Measurements from ENCODE around the gene MSANTD2.

MSANTD2 gene

GRCh38 chr11:124728134-124728533 is 72.1 kb downstream of the MSANTD2 start:
- no peak overlapping the region for H3K27ac ChIP-seq (ENCODE audit: low read length, poor library complexity, severe bottlenecking)
- H2BK15ac ChIP-seq (ENCODE audit: low read depth, poor library complexity, severe bottlenecking), result no peak overlapping the region
- no peak overlapping the region for H3K4ac ChIP-seq (ENCODE audit: low read depth in 1 of 2, low read length in 2 of 2)
- 56% methylated on average over 1 of the region's 2 CpGs for WGBS
- H3K18ac ChIP-seq (ENCODE audit: low read depth in 1 of 2, low read length in 2 of 2), result no peak overlapping the region
- H3K4me1 ChIP-seq (ENCODE audit: control insufficient read depth, insufficient read depth, low read depth, low read length), result peaks cover 9% of the 10 kb centered on the region
- H2BK12ac ChIP-seq (ENCODE audit: low read length in 2 of 2), result no peak overlapping the region
- no peaks in the 10 kb centered on the region for H3K36me3 ChIP-seq (ENCODE audit: control insufficient read depth in 1 of 2, insufficient read depth in 2 of 2, low read depth in 1 of 2, low read length in 2 of 2)
- no peak overlapping the region for H2BK120ac ChIP-seq (ENCODE audit: low read depth, low read length)
- H3K9ac ChIP-seq (ENCODE audit: low read length), result no peak overlapping the region
- H3K23ac ChIP-seq (ENCODE audit: low read length in 2 of 2), result no peak overlapping the region
- H2BK5ac ChIP-seq (ENCODE audit: low read depth, low read length, poor library complexity, severe bottlenecking), result no peak overlapping the region
- no peaks in the 10 kb centered on the region for H3K79me1 ChIP-seq (replicated peaks; ENCODE audit: low read length, poor library complexity, severe bottlenecking)
- no peak overlapping the region for H4K8ac ChIP-seq (ENCODE audit: low read length)
- peaks cover 41 to 66% of the 10 kb centered on the region in 2 experiments for H3K27me3 ChIP-seq (ENCODE audit: control insufficient read depth in 1 of 2, insufficient read depth in 1 of 2, low read length in 2 of 2)
- no peak overlapping the region for H3K4me2 ChIP-seq (ENCODE audit: low read length, poor library complexity, severe bottlenecking)
- H2AFZ ChIP-seq (ENCODE audit: low read depth, low read length), result no peak overlapping the region
- no peak overlapping the region for H2AK5ac ChIP-seq (ENCODE audit: low read length, severe bottlenecking)
- no peak overlapping the region for H3K14ac ChIP-seq (ENCODE audit: low read length in 2 of 2)
- H3K9me3 ChIP-seq (ENCODE audit: control insufficient read depth, low read length), result no peaks in the 10 kb centered on the region
- H4K91ac ChIP-seq (ENCODE audit: low read length), result no peak overlapping the region
- DNase-seq, result no peak
- no peak overlapping the region for H3K4me3 ChIP-seq (ENCODE audit: insufficient read depth in 1 of 2, low read depth in 1 of 2, low read length in 2 of 2)

GRCh38 chr11:124727474-124727873 is 72.7 kb downstream of the MSANTD2 start:
- Histone ChIP-seq H3K14ac (ENCODE audit: low read length in 2 of 2) (no peak overlapping the region), H3K9me3 (ENCODE audit: control insufficient read depth, low read length) (no peaks in the 10 kb centered on the region), H2BK120ac (ENCODE audit: low read depth, low read length) (no peak overlapping the region), H2BK12ac (ENCODE audit: low read length in 2 of 2) (no peak overlapping the region), H4K91ac (ENCODE audit: low read length) (no peak overlapping the region), H3K4me1 (ENCODE audit: control insufficient read depth, insufficient read depth, low read depth, low read length) (peaks cover 9% of the 10 kb centered on the region), H3K27ac (ENCODE audit: low read length, poor library complexity, severe bottlenecking) (no peak overlapping the region), H2BK15ac (ENCODE audit: low read depth, poor library complexity, severe bottlenecking) (no peak overlapping the region), H2AK5ac (ENCODE audit: low read length, severe bottlenecking) (no peak overlapping the region), H3K27me3 (ENCODE audit: control insufficient read depth in 1 of 2, insufficient read depth in 1 of 2, low read length in 2 of 2) (peaks cover 48 to 71% of the 10 kb centered on the region in 2 experiments), H2AFZ (ENCODE audit: low read depth, low read length) (no peak overlapping the region), H3K4me3 (ENCODE audit: insufficient read depth in 1 of 2, low read depth in 1 of 2, low read length in 2 of 2) (no peak overlapping the region), H3K4ac (ENCODE audit: low read depth in 1 of 2, low read length in 2 of 2) (no peak overlapping the region), H3K4me2 (ENCODE audit: low read length, poor library complexity, severe bottlenecking) (no peak overlapping the region), H3K36me3 (ENCODE audit: control insufficient read depth in 1 of 2, insufficient read depth in 2 of 2, low read depth in 1 of 2, low read length in 2 of 2) (no peaks in the 10 kb centered on the region), H3K79me1 (replicated peaks; ENCODE audit: low read length, poor library complexity, severe bottlenecking) (no peaks in the 10 kb centered on the region), H4K8ac (ENCODE audit: low read length) (no peak overlapping the region), H3K23ac (ENCODE audit: low read length in 2 of 2) (no peak overlapping the region), H3K18ac (ENCODE audit: low read depth in 1 of 2, low read length in 2 of 2) (no peak overlapping the region), H2BK5ac (ENCODE audit: low read depth, low read length, poor library complexity, severe bottlenecking) (no peak overlapping the region), H3K9ac (ENCODE audit: low read length) (no peak overlapping the region)
- DNase-seq, result no peak
- 69% methylated on average over 4 of the region's 4 CpGs for WGBS

DNA sequence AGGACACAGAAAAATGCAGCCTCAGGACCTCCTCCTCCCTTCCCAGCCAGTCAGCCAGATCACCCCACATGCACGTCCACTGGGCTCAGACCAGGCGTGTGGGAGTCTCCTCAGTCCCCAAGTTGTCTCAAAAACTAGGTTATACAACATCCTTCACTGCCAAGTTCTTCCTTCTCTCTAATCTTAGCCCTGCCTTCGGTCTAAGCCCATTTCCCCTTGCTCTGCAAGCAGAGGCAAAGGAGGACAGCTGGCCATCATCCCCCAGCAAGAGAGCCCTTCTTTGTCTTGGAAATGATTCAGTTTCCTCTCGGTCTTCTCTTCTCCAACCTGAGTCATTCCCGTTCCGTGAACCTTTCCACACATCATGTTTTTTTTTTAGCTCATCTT is 74.5 kb downstream of the MSANTD2 start:
- Histone ChIP-seq H3K79me1 (replicated peaks; ENCODE audit: low read length, poor library complexity, severe bottlenecking) (no peaks in the 10 kb centered on the region), H3K4me1 (ENCODE audit: control insufficient read depth, insufficient read depth, low read depth, low read length) (peaks cover 9% of the 10 kb centered on the region), H3K23ac (ENCODE audit: low read length in 2 of 2) (no peak overlapping the region), H2BK120ac (ENCODE audit: low read depth, low read length) (no peak overlapping the region), H4K8ac (ENCODE audit: low read length) (no peak overlapping the region), H3K36me3 (ENCODE audit: control insufficient read depth in 1 of 2, insufficient read depth in 2 of 2, low read depth in 1 of 2, low read length in 2 of 2) (no peaks in the 10 kb centered on the region), H2AFZ (ENCODE audit: low read depth, low read length) (no peak overlapping the region), H3K14ac (ENCODE audit: low read length in 2 of 2) (no peak overlapping the region), H2BK12ac (ENCODE audit: low read length in 2 of 2) (no peak overlapping the region), H3K4ac (ENCODE audit: low read depth in 1 of 2, low read length in 2 of 2) (no peak overlapping the region), H2AK5ac (ENCODE audit: low read length, severe bottlenecking) (no peak overlapping the region), H2BK15ac (ENCODE audit: low read depth, poor library complexity, severe bottlenecking) (no peak overlapping the region), H3K18ac (ENCODE audit: low read depth in 1 of 2, low read length in 2 of 2) (no peak overlapping the region), H3K4me3 (ENCODE audit: insufficient read depth in 1 of 2, low read depth in 1 of 2, low read length in 2 of 2) (no peak overlapping the region), H3K27me3 (ENCODE audit: control insufficient read depth in 1 of 2, insufficient read depth in 1 of 2, low read length in 2 of 2) (peaks cover 59 to 78% of the 10 kb centered on the region in 2 experiments), H3K9me3 (ENCODE audit: control insufficient read depth, low read length) (no peaks in the 10 kb centered on the region), H3K27ac (ENCODE audit: low read length, poor library complexity, severe bottlenecking) (no peak overlapping the region), H3K4me2 (ENCODE audit: low read length, poor library complexity, severe bottlenecking) (no peak overlapping the region), H3K9ac (ENCODE audit: low read length) (no peak overlapping the region), H2BK5ac (ENCODE audit: low read depth, low read length, poor library complexity, severe bottlenecking) (no peak overlapping the region), H4K91ac (ENCODE audit: low read length) (no peak overlapping the region)
- 31% methylated on average over 6 of the region's 6 CpGs for WGBS
- DNase-seq, result no peak

DNA sequence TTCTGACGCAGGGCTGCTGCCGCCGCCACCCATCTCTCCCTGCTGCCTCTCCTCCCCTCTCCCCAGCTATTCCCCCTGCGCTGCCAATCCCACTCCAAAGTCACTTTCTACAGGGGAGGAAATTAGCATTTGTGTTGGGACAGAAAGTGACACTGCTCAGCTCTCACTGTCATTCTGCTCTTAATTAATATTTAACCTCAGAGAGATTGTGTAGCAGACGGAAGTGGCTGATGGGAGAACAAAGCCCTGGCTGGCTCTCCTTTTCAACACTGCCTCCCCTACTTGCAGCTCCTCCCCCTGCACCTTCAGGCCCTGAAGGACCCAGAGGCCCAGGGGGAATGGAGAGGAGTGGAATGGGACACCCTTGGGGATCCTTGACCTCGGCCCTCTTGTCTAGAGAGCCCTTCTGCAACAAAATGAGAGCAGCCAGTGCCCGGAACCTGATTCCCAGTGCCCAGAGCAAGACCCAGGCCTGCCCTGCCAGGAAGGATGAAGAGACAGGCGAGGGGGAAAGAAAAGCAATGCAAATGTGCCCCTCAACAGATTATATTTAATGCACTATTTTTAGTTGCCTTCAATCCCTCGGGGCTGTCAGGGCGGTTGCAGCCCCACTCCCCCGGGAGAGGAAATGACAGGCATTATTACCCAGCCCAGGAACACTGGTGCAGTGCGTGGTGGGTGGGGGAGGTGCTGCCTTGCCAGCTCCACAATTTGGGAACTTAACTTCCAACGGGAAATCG is 75.1 kb downstream of the MSANTD2 start:
- no peak overlapping the region for H3K18ac ChIP-seq (ENCODE audit: low read depth in 1 of 2, low read length in 2 of 2)
- no peak overlapping the region for H3K9ac ChIP-seq (ENCODE audit: low read length)
- no peak overlapping the region for H2BK5ac ChIP-seq (ENCODE audit: low read depth, low read length, poor library complexity, severe bottlenecking)
- H3K36me3 ChIP-seq (ENCODE audit: control insufficient read depth in 1 of 2, insufficient read depth in 2 of 2, low read depth in 1 of 2, low read length in 2 of 2), result no peaks in the 10 kb centered on the region
- H3K23ac ChIP-seq (ENCODE audit: low read length in 2 of 2), result no peak overlapping the region
- H3K27ac ChIP-seq (ENCODE audit: low read length, poor library complexity, severe bottlenecking), result no peak overlapping the region
- no peak overlapping the region for H2AK5ac ChIP-seq (ENCODE audit: low read length, severe bottlenecking)
- H2BK120ac ChIP-seq (ENCODE audit: low read depth, low read length), result no peak overlapping the region
- H3K4me3 ChIP-seq (ENCODE audit: insufficient read depth in 1 of 2, low read depth in 1 of 2, low read length in 2 of 2), result no peak overlapping the region
- no peak overlapping the region for H4K91ac ChIP-seq (ENCODE audit: low read length)
- peaks cover 65 to 79% of the 10 kb centered on the region in 2 experiments for H3K27me3 ChIP-seq (ENCODE audit: control insufficient read depth in 1 of 2, insufficient read depth in 1 of 2, low read length in 2 of 2)
- no peak overlapping the region for H4K8ac ChIP-seq (ENCODE audit: low read length)
- H3K14ac ChIP-seq (ENCODE audit: low read length in 2 of 2), result no peak overlapping the region
- peaks cover 9% of the 10 kb centered on the region for H3K4me1 ChIP-seq (ENCODE audit: control insufficient read depth, insufficient read depth, low read depth, low read length)
- no peak overlapping the region for H3K4me2 ChIP-seq (ENCODE audit: low read length, poor library complexity, severe bottlenecking)
- 31% methylated on average over 12 of the region's 14 CpGs for WGBS
- H2BK15ac ChIP-seq (ENCODE audit: low read depth, poor library complexity, severe bottlenecking), result no peak overlapping the region
- no peaks in the 10 kb centered on the region for H3K9me3 ChIP-seq (ENCODE audit: control insufficient read depth, low read length)
- H2AFZ ChIP-seq (ENCODE audit: low read depth, low read length), result no peak overlapping the region
- H3K4ac ChIP-seq (ENCODE audit: low read depth in 1 of 2, low read length in 2 of 2), result no peak overlapping the region
- H3K79me1 ChIP-seq (replicated peaks; ENCODE audit: low read length, poor library complexity, severe bottlenecking), result no peaks in the 10 kb centered on the region
- H2BK12ac ChIP-seq (ENCODE audit: low read length in 2 of 2), result no peak overlapping the region
- DNase-seq, result no peak

All from mesenchymal stem cell (in vitro differentiated cells and primary cell).